GM10266 (cell line): ENCODE measurements around the gene SAMMSON.

Source experiments
- DNase-seq: peaks from one replicate; pipeline ENCODE4 v3.0.0; 2012; ENCODE audit errors: extremely low spot score
- CTCF ChIP-seq: IDR thresholded peaks from 2 replicates; pipeline ENCODE4 v1.5.1; 2012; ENCODE audit warnings: mild to moderate bottlenecking, low read depth; ENCODE audit not compliant: control insufficient read depth, insufficient read depth; ENCODE audit errors: missing control alignments

SAMMSON gene

GRCh38 chr3:69970827-69971226 lies 28.7 kb upstream of the SAMMSON start:
- no peak for TF ChIP-seq CTCF
- no peak for DNase-seq

GRCh38 chr3:69972672-69973071 lies 26.9 kb upstream of the SAMMSON start:
- no peak for TF ChIP-seq CTCF
- DNase-seq = no peak

GRCh38 chr3:69976021-69976420 lies 23.5 kb upstream of the SAMMSON start:
- no peak for DNase-seq
- TF ChIP-seq CTCF = no peak

GRCh38 chr3:69983546-69984265 lies 15.8 kb upstream of the SAMMSON start:
- no peak for DNase-seq
- TF ChIP-seq CTCF = no peak

GRCh38 chr3:69985266-69985665 lies 14.3 kb upstream of the SAMMSON start:
- no peak for TF ChIP-seq CTCF
- DNase-seq = no peak

GRCh38 chr3:69986419-69986818 lies 13.1 kb upstream of the SAMMSON start:
- no peak for TF ChIP-seq CTCF
- no peak for DNase-seq

GRCh38 chr3:69987833-69988232 lies 11.7 kb upstream of the SAMMSON start:
- DNase-seq = no peak
- no peak for TF ChIP-seq CTCF
